HG02763 (cell line): ENCODE measurements around the gene COL13A1.

Source experiments
- ATAC-seq: cut with Tn5 transposase; IDR thresholded peaks from one replicate; pipeline ENCODE4 v1.9.1; 2021; ENCODE audit warnings: mild to moderate bottlenecking, moderate library complexity; ENCODE audit not compliant: unreplicated experiment

Gene COL13A1

DNA sequence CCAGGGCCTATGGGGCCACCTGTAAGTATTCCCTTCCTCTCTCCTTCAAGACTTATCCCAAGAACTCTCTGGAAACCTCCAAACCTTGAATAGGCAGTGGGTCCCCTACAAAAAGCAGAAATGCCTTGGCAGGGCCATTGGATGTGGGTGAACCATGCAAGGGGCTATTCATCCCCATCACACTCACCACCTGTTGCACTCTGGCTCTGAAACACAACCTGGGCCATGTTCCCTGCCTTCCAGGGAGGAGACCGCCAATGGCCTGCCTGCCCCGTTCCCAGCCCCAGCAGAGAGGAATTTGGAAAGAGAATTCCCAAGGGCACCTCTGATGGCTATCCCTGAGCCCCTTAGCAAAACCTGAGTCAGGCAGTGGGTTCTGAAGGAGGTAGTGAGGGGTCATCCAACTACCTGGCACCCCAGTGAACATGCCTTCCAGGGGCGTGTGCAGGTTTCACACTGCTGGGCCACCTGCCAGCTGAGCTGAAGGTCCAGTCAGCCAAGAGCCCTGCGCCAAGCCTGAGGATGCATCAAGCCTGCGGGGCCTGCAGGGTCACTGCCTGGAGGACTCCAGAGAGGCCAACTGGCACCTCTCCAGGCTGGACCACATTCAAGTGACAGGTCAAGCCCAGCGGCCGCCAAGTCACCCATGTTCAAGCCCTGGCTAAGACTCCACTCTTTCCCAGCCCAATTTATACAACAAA, 101.3 kb downstream of the COL13A1 start:
- no peak for ATAC-seq

DNA sequence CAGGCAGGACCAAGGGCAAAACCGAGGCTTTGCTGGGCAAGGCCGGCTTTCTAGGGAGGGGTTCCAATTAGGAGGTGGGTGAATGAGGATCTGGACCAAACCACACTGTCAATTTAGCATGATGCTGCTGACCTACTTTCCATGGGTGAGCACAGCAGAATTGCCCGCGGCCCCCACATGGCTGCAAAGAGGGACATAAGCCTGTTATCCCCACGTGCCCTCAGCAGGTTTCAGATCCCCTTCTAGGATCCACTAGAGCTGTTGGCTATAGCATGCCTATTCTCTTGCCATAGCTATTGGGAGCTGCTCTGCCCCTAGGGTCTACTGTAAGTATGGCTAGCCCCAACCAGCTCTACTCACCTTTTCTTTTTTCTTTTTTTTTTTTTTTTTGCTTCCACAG, 102.8 kb downstream of the COL13A1 start:
- ATAC-seq: no peak

GRCh38 chr10:69906425-69906824, 104.7 kb downstream of the COL13A1 start:
- ATAC-seq: no peak

GRCh38 chr10:69907517-69907916, 105.8 kb downstream of the COL13A1 start:
- no peak for ATAC-seq

- no peak for ATAC-seq
These were observed 106.4 kb downstream of the COL13A1 start for GRCh38 chr10:69908124-69908523.

- ATAC-seq: no peak
These were observed 108.9 kb downstream of the COL13A1 start for GRCh38 chr10:69910561-69910960.

- no peak for ATAC-seq
These were observed 110.2 kb downstream of the COL13A1 start for GRCh38 chr10:69911613-69912528.

DNA sequence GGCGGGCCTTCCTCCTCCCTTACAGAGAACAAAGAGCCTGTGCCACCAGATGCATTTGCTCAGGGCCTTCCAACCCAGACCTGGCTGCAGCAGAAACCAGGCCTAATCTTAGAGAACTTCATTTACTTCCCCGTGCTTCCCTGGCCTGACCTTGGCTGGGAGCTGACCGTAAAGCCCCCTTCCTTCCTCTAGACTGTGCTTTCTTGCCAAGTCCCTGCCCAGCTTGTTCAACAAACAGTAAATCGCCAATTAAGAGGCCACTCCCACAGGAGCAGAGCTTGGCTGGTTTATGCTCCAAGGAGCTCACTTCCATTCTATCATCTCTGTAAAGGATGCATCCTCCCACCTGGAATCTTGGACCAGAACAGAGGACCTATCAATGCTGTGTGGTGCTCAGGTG, 110.9 kb downstream of the COL13A1 start:
- no peak for ATAC-seq

DNA sequence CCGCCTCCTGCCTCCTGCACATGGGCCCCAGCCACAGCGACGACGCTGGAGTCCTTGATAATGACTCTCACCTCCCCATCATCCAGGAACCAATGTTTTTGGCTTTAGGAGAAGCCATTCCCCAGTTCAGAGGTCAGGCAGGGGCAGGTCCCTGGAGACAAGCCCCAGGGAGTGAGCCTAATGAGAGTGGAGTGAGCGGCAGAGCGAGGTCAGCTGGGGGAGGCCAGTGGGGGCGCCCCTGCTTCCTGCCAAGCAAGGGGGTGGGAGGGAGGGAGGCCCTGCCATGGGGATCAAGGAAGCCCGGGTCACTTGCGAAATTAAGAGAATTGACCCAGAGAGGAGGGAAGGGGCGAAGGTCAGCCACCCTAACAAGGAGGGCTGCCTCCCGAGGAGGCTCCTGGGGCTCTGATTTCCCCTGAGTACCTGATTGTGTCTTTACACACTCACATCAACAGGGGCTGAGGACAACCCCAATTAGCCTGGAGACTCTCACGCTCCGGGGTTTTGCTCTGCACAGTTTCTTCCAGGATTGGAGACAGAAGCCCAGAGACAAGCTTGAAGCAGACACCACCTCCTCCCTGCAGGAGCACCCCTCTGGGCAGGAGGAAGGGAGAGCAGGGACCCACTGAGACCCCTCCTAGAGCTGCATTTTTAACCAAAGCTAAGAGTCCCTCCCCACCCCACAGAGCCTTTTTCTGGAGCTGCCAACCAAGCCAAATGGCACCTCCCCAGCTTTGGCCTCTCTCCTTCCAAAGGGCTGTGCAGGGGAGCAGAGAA, 112.1 kb downstream of the COL13A1 start:
- ATAC-seq: no peak

- ATAC-seq: no peak
These were observed 112.9 kb downstream of the COL13A1 start for GRCh38 chr10:69914398-69915214.

DNA sequence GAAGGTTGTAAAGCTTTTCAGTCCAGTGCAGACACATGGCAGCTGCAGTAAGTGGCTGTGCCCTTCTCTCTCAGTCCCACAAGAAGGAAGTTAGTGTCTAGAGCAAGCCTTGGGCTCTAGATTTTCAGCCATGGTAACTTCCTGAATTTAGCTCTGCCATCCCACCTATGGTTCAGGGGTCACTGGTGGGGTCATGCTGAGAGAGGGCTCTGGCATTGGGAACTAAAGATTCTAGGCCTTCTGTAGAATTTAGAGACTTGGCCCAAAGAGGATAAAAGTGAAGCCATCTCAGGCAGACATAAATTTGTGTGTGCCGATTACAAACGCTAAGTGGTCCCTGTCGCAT, 113.5 kb downstream of the COL13A1 start:
- no peak for ATAC-seq

DNA sequence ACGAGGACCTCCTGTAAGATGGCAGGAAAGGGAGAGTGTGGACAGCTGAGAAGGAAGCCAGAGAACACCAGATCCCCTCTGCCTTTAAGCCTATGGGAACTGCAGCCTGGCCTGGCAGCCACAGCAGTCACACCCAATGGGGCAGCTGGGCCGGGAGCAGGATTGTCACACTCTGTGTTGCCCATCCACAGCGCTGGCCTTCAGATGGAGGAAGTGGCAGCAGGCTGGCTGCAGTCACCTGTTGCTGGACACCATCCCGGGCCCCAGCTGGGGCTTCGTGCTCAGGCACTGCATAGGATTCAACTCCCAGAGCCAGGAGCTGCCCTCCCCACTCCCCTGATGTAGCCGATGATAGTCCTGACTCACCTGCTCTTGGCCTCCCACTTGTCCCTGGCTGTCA, 114.4 kb downstream of the COL13A1 start:
- ATAC-seq: no peak

DNA sequence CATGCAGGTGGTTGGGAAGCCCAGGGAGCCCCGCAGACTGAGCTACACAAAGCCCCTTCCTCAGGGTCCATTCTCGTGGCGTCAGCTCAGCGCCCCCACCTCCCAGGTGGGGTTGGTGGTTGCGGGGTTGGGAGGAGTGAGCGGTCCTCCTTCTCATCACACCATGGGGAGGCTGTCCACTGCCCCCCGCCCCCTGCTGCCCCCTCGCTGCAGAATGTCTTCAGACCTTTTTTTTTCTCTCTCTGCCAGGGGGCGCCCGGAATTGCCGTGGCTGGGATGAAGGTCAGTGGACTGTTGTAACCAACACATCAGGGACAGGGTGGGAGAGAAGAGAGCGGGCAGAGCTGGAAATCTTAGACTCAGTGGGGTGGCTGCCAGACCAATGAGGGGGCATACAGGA, 116.3 kb downstream of the COL13A1 start:
- no peak for ATAC-seq

DNA sequence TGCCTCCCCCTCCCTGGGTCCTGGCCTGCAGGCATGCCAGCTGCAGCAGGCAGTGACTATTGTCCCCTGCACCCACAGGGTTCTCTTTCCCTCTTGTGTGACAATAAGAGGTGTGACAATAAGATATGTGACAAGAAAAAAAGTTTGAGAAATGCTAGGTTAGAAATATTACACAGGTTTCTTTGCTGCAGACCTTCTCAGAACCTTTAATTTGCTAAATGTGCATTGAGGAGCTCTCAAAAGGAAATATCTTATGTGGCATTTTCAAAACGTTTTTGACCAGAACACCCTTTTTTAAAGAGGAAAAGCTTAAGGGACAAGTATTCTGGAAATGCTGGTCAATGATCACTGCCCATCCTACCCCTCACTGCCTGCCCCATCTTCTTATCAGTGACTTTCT, 117.5 kb downstream of the COL13A1 start:
- no peak for ATAC-seq

DNA sequence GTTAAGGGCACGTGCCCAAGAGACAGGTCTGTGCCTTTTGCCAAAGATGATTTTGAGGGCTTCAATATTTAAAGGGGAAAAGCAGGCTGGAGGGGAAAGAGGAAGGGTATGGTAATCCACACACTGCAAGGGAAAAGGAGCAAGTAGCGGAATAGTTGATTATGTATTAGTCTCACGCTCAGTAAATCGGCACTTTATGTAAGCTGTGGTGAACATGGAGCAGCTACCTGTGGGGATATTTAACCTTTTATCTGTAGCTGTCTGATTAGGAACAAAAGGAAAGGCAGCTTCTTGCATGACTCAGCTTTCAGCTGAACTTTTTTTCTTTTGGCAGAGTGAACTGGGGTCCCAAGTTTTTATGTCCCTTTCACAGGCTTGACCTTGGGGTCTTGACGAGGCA, 123.4 kb downstream of the COL13A1 start:
- no peak for ATAC-seq

DNA sequence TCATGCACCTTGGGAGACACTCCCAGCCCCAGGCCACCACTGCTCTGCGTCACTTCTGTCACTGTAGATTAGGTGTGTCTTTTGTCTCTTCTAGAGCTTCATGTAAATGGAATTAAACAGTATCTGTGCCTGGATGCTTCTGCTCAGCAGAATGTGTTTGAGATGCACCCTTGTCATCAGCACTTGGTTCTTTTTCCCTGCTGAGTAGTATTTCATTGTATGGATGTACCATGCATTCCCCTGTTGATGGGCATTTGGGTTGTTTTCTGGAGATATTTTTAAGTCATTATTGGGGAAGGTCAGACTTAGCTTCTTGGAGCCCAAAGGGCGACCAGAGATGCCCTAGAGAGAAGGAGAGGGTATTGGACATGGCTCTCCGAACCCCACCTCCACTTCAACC, 126.6 kb downstream of the COL13A1 start:
- no peak for ATAC-seq

DNA sequence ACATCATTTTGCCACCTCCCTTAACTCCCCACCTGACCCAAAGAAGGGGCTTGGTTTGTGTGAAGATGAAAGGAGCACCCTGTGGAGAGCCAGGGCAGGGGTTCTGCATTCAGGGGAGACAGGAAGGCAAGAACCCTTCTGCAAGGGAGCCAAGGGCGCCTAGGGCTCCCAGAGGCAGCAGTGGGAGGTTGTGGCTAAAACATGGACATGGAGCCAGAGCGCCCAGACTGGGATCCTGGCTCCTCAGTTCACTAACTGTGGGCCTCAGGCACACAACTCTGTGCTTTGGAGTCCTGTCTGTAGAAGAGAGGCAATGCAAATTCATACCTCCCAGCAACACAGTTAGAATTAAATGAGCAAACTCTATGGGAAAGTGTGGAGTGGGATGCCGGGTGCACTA, 127.9 kb downstream of the COL13A1 start:
- ATAC-seq: no peak

- no peak for ATAC-seq
These were observed 133.1 kb downstream of the COL13A1 start for GRCh38 chr10:69934768-69935167.

GRCh38 chr10:69936091-69936490, 134.4 kb downstream of the COL13A1 start:
- ATAC-seq: no peak

DNA sequence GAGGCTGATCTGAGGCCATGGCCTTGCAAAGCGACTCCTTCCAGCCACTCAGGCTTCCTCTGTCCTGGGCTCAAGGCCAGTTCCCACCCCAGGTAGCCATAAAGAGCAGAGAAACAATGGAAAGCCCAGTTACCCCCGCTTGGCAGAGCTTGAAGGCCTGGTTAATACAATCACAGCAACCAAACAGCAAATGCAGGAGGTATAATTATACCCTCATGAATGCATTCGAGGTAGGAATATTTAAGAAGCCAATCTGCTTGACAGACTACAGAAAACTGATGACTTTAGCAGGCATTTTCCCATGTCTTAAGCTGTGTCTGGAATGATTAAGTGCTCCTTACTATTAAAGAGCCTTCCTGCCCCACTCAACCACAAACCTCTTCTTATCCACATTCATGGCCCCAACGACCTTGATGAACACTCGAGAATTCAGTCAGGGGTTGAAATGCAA, 136.9 kb downstream of the COL13A1 start:
- no peak for ATAC-seq

DNA sequence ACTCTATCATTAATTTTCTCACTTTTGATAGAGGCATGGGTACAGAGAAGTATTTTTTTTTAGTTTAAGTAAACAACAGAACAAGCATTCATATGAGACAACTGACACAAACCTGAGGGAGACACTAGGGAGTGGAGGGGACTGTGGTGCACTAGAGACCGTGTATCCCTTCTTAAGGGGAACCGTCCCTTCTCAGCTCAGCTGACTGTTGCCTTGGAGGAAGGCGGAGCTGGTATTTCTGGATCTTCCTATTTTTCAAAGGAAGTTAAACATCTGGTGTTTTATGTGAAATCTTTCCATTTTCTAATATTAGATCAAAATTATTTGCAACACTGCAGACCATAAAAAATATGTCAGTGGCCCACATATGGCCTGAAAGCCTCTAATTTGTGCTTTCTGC, 137.4 kb downstream of the COL13A1 start:
- no peak for ATAC-seq
